Tibial nerve (tissue), 4 donors: ENCODE measurements around the gene CAPN1. TPM values are rescaled to one million over a fixed set of nuclear protein-coding genes. Genes with fewer than 3 reads are reported as not detected.

Experiments used
- DNase-seq, 2 donors: peaks; one replicate each; pipeline ENCODE4 v3.0.0-alpha.2; 2019; ENCODE audit warnings: low spot score in 2 of 2
- H3K27ac ChIP-seq, 4 donors: fragments of 200-600 bp; sonication (generic) in 3 of 4; one replicate each; pipeline ENCODE4 v1.5.1; 2017 to 2019; ENCODE audit warnings: mild to moderate bottlenecking in 1 of 4
- H3K27me3 ChIP-seq, 2 donors: fragments of 200-600 bp; sonication (generic) in 1 of 2; one replicate each; pipeline versions ENCODE4 v1.5.1 to v1.6.0; 2017 to 2019
- H3K36me3 ChIP-seq, 3 donors: fragments of 200-600 bp; sonication (generic); one replicate each; pipeline ENCODE4 v1.5.1; 2018 to 2019
- H3K4me1 ChIP-seq, 4 donors: fragments of 200-600 bp; sonication (generic) in 3 of 4; one replicate each; pipeline ENCODE4 v1.5.1; 2017 to 2019
- H3K4me3 ChIP-seq, 4 donors: fragments of 200-600 bp; sonication (generic) in 3 of 4; one replicate each; pipeline ENCODE4 v1.5.1; 2017 to 2019; ENCODE audit warnings: mild to moderate bottlenecking in 1 of 4, moderate library complexity in 1 of 4
- H3K9me3 ChIP-seq, 4 donors: fragments of 200-600 bp; sonication (generic) in 3 of 4; one replicate each; pipeline ENCODE4 v1.5.1; 2017 to 2019
- CTCF ChIP-seq, 5 experiments: fragments of 200-600 bp in 3 of 5; fragments of 450-650 bp in 2 of 5; sonication (generic) in 3 of 5; IDR thresholded peaks; one replicate each; pipeline ENCODE4 v1.5.1; 2016 to 2019; ENCODE audit warnings: antibody characterized with exemption in 5 of 5, mild to moderate bottlenecking in 3 of 5, moderate library complexity in 2 of 5
- EP300 ChIP-seq, 2 donors: sonication (generic); formaldehyde crosslinking; IDR thresholded peaks; one replicate each; pipeline ENCODE4 v1.6.1; 2017; ENCODE audit warnings: antibody characterized with exemption in 2 of 2, mild to moderate bottlenecking in 1 of 2
- POLR2A ChIP-seq, 2 donors: fragments of 450-650 bp; IDR thresholded peaks; one replicate each; pipeline ENCODE4 v1.6.1; 2017; ENCODE audit warnings: antibody characterized with exemption in 2 of 2, mild to moderate bottlenecking in 2 of 2, moderate library complexity in 2 of 2
- WGBS, 2 donors: methylation state at CpG; one replicate each; pipeline ENCODE4 v1.1.5; 2018; 5-methylcytosine and 5-hydroxymethylcytosine counted together
- total RNA-seq, 4 donors: library from RNA; depleted of rRNA; stranded (reverse); fragments of >200 nt; gene quantifications; one replicate each; pipeline ENCODE4 v1.1.0, GENCODE V29; 2016

CAPN1 gene
- total RNA-seq, 4 donors from 2014 or later = 108 to 209 (median 150) TPM

GRCh38 chr11:65189191-65189590 is 7.5 kb downstream of the CAPN1 start:
- Histone ChIP-seq H3K27ac (no peak overlapping the region), H3K4me3 (no peak overlapping the region), H3K27me3 (no peaks in the 10 kb centered on the region), H3K9me3 (no peaks in the 10 kb centered on the region), H3K36me3 (peaks cover 2 to 95% (median 23%) of the 10 kb centered on the region in 3 donors), H3K4me1 (peaks cover 0 to 8% (median 0%) of the 10 kb centered on the region in 4 donors)
- TF ChIP-seq CTCF (IDR thresholded peaks at IDR 0.05) (no peak), EP300 (IDR thresholded peaks at IDR 0.05) (no peak), POLR2A (IDR thresholded peaks at IDR 0.05) (no peak)
- DNase-seq = no peak
- 82 to 86% methylated on average over 10 of the region's 10 CpGs for WGBS, 2 donors

GRCh38 chr11:65194564-65194963 is 12.8 kb downstream of the CAPN1 start:
- Histone ChIP-seq H3K4me3 (no peak overlapping the region), H3K9me3 (no peaks in the 10 kb centered on the region), H3K27me3 (no peaks in the 10 kb centered on the region), H3K36me3 (peaks cover 2 to 88% (median 10%) of the 10 kb centered on the region in 3 donors), H3K27ac (no peak overlapping the region), H3K4me1 (no peaks in the 10 kb centered on the region)
- WGBS, 2 donors = 97 to 98% methylated on average over 2 of the region's 2 CpGs
- no peak for DNase-seq
- TF ChIP-seq EP300 (IDR thresholded peaks at IDR 0.05) (no peak), POLR2A (IDR thresholded peaks at IDR 0.05) (no peak), CTCF (IDR thresholded peaks at IDR 0.05) (no peak)

GRCh38 chr11:65204143-65204542 is 22.4 kb downstream of the CAPN1 start:
- TF ChIP-seq CTCF (IDR thresholded peaks at IDR 0.05) = no peak
- TF ChIP-seq EP300 (IDR thresholded peaks at IDR 0.05) = no peak
- no peak for TF ChIP-seq POLR2A (IDR thresholded peaks at IDR 0.05)
- H3K27me3 ChIP-seq = no peaks in the 10 kb centered on the region
- no peak overlapping the region for H3K4me3 ChIP-seq
- no peak overlapping the region for H3K27ac ChIP-seq
- no peaks in the 10 kb centered on the region for H3K4me1 ChIP-seq
- H3K36me3 ChIP-seq = peaks cover 0 to 95% (median 11%) of the 10 kb centered on the region in 3 donors
- DNase-seq = no peak
- H3K9me3 ChIP-seq = no peaks in the 10 kb centered on the region
- 92% methylated on average over 15 of the region's 15 CpGs for WGBS, 2 donors

- H3K4me3 ChIP-seq = no peak overlapping the region
- WGBS, 2 donors = 55 to 58% methylated on average over 20 to 25 of the region's 38 CpGs
- no peak for DNase-seq
- H3K4me1 ChIP-seq = no peaks in the 10 kb centered on the region
- no peaks in the 10 kb centered on the region for H3K27me3 ChIP-seq
- TF ChIP-seq CTCF (IDR thresholded peaks at IDR 0.05) = peak; percentile 66 to 82 (median 78)
- TF ChIP-seq POLR2A (IDR thresholded peaks at IDR 0.05) = no peak
- no peak overlapping the region for H3K27ac ChIP-seq
- H3K36me3 ChIP-seq = peaks cover 0 to 95% (median 18%) of the 10 kb centered on the region in 3 donors
- no peaks in the 10 kb centered on the region for H3K9me3 ChIP-seq
Observed at GRCh38 chr11:65204646-65205601, 23.2 kb downstream of the CAPN1 start.

- no peak for DNase-seq
- no peaks in the 10 kb centered on the region for H3K27me3 ChIP-seq
- 79 to 82% methylated on average over 3 of the region's 3 CpGs for WGBS, 2 donors
- no peak overlapping the region for H3K4me3 ChIP-seq
- H3K9me3 ChIP-seq = no peaks in the 10 kb centered on the region
- H3K36me3 ChIP-seq = peaks cover 0 to 95% (median 24%) of the 10 kb centered on the region in 3 donors
- no peaks in the 10 kb centered on the region for H3K4me1 ChIP-seq
- TF ChIP-seq POLR2A (IDR thresholded peaks at IDR 0.05) (no peak), CTCF (IDR thresholded peaks at IDR 0.05) (no peak), EP300 (IDR thresholded peaks at IDR 0.05) (no peak)
- no peak overlapping the region for H3K27ac ChIP-seq
Observed at GRCh38 chr11:65205602-65205967, 23.9 kb downstream of the CAPN1 start.
